Measurements from ENCODE around the gene GATB. TPM values are rescaled to one million over a fixed set of nuclear protein-coding genes. Genes with fewer than 3 reads are reported as not detected.

GATB gene
- total and polyA plus RNA-seq, 2 experiments from 2014 or later = 17.7 to 18.9 TPM

DNA sequence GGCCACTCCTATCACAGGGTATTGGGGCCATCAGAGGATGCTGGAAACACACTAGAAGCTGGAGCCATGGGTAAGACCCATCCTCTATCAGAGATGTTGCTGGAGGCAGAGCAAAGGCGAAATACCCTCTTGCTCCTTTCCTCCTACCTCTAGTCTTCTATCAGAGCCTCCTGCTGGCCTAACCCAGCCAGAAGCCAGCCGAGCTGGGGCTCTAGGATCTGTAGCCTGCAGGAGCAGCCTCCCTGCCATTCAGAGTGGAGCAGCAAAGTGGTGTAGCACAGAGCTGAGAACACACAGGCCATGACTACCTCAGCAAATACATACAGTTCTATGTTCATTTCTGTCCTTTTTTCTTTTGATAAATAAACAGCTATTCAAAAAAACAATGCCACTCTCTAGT, 35.7 kb downstream of the GATB start:
- H3K4me1 ChIP-seq (ENCODE audit: insufficient read depth) = no peaks in the 10 kb centered on the region
- no peak overlapping the region for H3K27ac ChIP-seq (ENCODE audit: low read depth)
- H3K36me3 Mint-ChIP-seq (ENCODE audit: low read depth) = peaks cover 5% of the 10 kb centered on the region; the same call in 1 of the 3 replicates
- H3K27me3 Mint-ChIP-seq (ENCODE audit: insufficient read depth, low read depth, poor library complexity) = peaks cover 1% of the 10 kb centered on the region
- no peaks in the 10 kb centered on the region for H3K9me3 Mint-ChIP-seq
- ATAC-seq = peak; percentile 89
- no peaks in the 10 kb centered on the region for H3F3A ChIP-seq (replicated peaks; ENCODE audit: low read depth)
- no peak overlapping the region for H3K4me2 ChIP-seq
- H3K4me1 Mint-ChIP-seq = peaks cover 2% of the 10 kb centered on the region; the same call in 1 of the 3 replicates
- H3K27me3 ChIP-seq (ENCODE audit: insufficient read depth) = no peaks in the 10 kb centered on the region
- H3K4me3 ChIP-seq = no peak overlapping the region
- TF ChIP-seq, protein P1, sequence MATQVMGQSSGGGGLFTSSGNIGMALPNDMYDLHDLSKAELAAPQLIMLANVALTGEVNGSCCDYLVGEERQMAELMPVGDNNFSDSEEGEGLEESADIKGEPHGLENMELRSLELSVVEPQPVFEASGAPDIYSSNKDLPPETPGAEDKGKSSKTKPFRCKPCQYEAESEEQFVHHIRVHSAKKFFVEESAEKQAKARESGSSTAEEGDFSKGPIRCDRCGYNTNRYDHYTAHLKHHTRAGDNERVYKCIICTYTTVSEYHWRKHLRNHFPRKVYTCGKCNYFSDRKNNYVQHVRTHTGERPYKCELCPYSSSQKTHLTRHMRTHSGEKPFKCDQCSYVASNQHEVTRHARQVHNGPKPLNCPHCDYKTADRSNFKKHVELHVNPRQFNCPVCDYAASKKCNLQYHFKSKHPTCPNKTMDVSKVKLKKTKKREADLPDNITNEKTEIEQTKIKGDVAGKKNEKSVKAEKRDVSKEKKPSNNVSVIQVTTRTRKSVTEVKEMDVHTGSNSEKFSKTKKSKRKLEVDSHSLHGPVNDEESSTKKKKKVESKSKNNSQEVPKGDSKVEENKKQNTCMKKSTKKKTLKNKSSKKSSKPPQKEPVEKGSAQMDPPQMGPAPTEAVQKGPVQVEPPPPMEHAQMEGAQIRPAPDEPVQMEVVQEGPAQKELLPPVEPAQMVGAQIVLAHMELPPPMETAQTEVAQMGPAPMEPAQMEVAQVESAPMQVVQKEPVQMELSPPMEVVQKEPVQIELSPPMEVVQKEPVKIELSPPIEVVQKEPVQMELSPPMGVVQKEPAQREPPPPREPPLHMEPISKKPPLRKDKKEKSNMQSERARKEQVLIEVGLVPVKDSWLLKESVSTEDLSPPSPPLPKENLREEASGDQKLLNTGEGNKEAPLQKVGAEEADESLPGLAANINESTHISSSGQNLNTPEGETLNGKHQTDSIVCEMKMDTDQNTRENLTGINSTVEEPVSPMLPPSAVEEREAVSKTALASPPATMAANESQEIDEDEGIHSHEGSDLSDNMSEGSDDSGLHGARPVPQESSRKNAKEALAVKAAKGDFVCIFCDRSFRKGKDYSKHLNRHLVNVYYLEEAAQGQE (IDR thresholded peaks at IDR 0.05; ENCODE audit: unreplicated experiment) = no peak
- TF ChIP-seq, protein P2, sequence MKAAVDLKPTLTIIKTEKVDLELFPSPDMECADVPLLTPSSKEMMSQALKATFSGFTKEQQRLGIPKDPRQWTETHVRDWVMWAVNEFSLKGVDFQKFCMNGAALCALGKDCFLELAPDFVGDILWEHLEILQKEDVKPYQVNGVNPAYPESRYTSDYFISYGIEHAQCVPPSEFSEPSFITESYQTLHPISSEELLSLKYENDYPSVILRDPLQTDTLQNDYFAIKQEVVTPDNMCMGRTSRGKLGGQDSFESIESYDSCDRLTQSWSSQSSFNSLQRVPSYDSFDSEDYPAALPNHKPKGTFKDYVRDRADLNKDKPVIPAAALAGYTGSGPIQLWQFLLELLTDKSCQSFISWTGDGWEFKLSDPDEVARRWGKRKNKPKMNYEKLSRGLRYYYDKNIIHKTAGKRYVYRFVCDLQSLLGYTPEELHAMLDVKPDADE (IDR thresholded peaks at IDR 0.05) = no peak
- TF ChIP-seq EZH2 (IDR thresholded peaks at IDR 0.05; ENCODE audit: low read depth, unreplicated experiment) (no peak), ZNF331 (CRISPR knock-in tag; IDR thresholded peaks at IDR 0.05; ENCODE audit: low read depth) (no peak), NANOG (IDR thresholded peaks at IDR 0.05; ENCODE audit: borderline replicate concordance) (no peak), STAT1 (IDR thresholded peaks at IDR 0.05; ENCODE audit: unreplicated experiment) (no peak), POLR2AphosphoS5 (IDR thresholded peaks at IDR 0.05; ENCODE audit: low read depth) (no peak), CREB1 (CRISPR knock-in tag; IDR thresholded peaks at IDR 0.05; ENCODE audit: low read depth) (no peak), EZH2phosphoT487 (IDR thresholded peaks at IDR 0.05; ENCODE audit: unreplicated experiment) (no peak), ZNF114 (CRISPR knock-in tag; IDR thresholded peaks at IDR 0.05) (no peak), JUNB (IDR thresholded peaks at IDR 0.05; ENCODE audit: unreplicated experiment) (no peak)
- TF ChIP-seq, protein P3, sequence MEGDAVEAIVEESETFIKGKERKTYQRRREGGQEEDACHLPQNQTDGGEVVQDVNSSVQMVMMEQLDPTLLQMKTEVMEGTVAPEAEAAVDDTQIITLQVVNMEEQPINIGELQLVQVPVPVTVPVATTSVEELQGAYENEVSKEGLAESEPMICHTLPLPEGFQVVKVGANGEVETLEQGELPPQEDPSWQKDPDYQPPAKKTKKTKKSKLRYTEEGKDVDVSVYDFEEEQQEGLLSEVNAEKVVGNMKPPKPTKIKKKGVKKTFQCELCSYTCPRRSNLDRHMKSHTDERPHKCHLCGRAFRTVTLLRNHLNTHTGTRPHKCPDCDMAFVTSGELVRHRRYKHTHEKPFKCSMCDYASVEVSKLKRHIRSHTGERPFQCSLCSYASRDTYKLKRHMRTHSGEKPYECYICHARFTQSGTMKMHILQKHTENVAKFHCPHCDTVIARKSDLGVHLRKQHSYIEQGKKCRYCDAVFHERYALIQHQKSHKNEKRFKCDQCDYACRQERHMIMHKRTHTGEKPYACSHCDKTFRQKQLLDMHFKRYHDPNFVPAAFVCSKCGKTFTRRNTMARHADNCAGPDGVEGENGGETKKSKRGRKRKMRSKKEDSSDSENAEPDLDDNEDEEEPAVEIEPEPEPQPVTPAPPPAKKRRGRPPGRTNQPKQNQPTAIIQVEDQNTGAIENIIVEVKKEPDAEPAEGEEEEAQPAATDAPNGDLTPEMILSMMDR (conservative IDR thresholded peaks at IDR 0.05; ENCODE audit: low read depth in 2 of 2) = no peak
- TF ChIP-seq, protein P4, sequence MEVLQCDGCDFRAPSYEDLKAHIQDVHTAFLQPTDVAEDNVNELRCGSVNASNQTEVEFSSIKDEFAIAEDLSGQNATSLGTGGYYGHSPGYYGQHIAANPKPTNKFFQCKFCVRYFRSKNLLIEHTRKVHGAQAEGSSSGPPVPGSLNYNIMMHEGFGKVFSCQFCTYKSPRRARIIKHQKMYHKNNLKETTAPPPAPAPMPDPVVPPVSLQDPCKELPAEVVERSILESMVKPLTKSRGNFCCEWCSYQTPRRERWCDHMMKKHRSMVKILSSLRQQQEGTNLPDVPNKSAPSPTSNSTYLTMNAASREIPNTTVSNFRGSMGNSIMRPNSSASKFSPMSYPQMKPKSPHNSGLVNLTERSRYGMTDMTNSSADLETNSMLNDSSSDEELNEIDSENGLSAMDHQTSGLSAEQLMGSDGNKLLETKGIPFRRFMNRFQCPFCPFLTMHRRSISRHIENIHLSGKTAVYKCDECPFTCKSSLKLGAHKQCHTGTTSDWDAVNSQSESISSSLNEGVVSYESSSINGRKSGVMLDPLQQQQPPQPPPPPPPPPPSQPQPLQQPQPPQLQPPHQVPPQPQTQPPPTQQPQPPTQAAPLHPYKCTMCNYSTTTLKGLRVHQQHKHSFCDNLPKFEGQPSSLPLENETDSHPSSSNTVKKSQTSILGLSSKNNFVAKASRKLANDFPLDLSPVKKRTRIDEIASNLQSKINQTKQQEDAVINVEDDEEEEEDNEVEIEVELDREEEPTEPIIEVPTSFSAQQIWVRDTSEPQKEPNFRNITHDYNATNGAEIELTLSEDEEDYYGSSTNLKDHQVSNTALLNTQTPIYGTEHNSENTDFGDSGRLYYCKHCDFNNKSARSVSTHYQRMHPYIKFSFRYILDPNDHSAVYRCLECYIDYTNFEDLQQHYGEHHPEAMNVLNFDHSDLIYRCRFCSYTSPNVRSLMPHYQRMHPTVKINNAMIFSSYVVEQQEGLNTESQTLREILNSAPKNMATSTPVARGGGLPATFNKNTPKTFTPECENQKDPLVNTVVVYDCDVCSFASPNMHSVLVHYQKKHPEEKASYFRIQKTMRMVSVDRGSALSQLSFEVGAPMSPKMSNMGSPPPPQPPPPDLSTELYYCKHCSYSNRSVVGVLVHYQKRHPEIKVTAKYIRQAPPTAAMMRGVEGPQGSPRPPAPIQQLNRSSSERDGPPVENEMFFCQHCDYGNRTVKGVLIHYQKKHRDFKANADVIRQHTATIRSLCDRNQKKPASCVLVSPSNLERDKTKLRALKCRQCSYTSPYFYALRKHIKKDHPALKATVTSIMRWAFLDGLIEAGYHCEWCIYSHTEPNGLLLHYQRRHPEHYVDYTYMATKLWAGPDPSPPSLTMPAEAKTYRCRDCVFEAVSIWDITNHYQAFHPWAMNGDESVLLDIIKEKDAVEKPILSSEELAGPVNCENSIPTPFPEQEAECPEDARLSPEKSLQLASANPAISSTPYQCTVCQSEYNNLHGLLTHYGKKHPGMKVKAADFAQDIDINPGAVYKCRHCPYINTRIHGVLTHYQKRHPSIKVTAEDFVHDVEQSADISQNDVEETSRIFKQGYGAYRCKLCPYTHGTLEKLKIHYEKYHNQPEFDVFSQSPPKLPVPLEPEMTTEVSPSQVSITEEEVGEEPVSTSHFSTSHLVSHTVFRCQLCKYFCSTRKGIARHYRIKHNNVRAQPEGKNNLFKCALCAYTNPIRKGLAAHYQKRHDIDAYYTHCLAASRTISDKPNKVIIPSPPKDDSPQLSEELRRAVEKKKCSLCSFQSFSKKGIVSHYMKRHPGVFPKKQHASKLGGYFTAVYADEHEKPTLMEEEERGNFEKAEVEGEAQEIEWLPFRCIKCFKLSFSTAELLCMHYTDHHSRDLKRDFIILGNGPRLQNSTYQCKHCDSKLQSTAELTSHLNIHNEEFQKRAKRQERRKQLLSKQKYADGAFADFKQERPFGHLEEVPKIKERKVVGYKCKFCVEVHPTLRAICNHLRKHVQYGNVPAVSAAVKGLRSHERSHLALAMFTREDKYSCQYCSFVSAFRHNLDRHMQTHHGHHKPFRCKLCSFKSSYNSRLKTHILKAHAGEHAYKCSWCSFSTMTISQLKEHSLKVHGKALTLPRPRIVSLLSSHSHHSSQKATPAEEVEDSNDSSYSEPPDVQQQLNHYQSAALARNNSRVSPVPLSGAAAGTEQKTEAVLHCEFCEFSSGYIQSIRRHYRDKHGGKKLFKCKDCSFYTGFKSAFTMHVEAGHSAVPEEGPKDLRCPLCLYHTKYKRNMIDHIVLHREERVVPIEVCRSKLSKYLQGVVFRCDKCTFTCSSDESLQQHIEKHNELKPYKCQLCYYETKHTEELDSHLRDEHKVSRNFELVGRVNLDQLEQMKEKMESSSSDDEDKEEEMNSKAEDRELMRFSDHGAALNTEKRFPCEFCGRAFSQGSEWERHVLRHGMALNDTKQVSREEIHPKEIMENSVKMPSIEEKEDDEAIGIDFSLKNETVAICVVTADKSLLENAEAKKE (CRISPR knock-in tag; IDR thresholded peaks at IDR 0.05) = no peak
- no peak overlapping the region for H3K27ac Mint-ChIP-seq
- peaks cover 5% of the 10 kb centered on the region; the same call in 1 of the 2 replicates for H3K9me2 ChIP-seq (ENCODE audit: insufficient read depth)
- H3K79me2 ChIP-seq (replicated peaks; ENCODE audit: insufficient read depth) = no peaks in the 10 kb centered on the region
- no peak overlapping the region for H2AFZ ChIP-seq
- DNase-seq (ENCODE audit: low spot score) = peak; percentile 41
- no peak overlapping the region for H3K4me3 Mint-ChIP-seq
- no peaks in the 10 kb centered on the region for H3K36me3 ChIP-seq (ENCODE audit: insufficient read depth)
- no peaks in the 10 kb centered on the region; the same call in 1 of the 2 replicates for H4K20me1 ChIP-seq (replicated peaks; ENCODE audit: insufficient read depth)
